GM12865 (cell line): ENCODE data around the gene CRYBA4.

Experiments used
- DNase-seq: peaks from one replicate; pipeline ENCODE4 v3.0.0; 2010; ENCODE audit warnings: low read depth
- H3K4me3 ChIP-seq: 2 replicates; pipeline ENCODE4 v1.5.1; 2011; ENCODE audit warnings: mild to moderate bottlenecking, low read depth, low read length, control low read depth
- CTCF ChIP-seq: IDR thresholded peaks from 2 replicates; pipeline ENCODE4 v1.5.1; 2011; ENCODE audit warnings: low read length, control low read depth, low read depth, inconsistent platforms; ENCODE audit not compliant: insufficient read depth; ENCODE audit errors: missing control alignments

CRYBA4 gene

DNA sequence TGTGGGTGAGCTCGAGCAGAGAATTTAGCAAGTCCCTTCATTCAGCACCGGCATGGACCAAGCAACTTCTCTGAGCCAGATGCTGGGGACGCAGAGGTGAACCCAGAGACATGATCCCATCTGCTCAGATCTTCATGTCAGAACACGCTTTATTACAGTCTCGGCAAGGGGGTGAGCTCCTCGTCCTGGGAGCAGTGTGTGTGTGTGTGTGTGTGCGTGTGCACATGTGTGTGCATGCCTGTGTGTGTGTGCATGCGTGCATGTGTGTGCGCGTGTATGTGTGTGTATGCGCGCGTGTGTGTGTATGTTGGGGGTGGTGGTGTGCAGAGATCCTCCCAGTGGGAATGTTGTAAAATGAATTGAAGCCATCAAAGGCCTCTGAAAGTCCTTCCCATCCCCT lies 45.4 kb downstream of the CRYBA4 start:
- no peak for TF ChIP-seq CTCF
- no peak overlapping the region for H3K4me3 ChIP-seq
- DNase-seq = no peak

DNA sequence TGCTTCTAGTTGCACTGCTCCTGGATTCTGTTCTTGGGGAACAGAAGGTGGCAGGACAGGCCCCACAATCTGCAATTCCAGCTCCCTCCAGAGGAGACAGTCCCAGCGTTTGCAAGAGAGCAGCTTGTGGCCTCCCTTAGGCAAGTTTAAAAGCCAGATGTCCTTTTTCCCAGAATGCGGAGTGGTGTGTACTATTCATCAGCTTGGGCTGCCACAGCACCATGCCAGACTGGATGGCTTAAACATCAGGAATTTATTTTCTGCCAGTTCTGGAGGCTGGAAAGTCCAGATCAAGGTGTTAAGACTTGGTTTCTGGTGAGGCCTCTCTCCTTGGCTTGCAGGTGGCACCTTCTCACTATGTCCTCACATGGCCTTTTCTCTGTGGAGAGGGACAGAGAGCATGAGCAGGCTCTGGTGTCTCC lies 47.3 kb downstream of the CRYBA4 start:
- no peak overlapping the region for H3K4me3 ChIP-seq
- TF ChIP-seq CTCF = peak; percentile 46
- DNase-seq = peak; percentile 56

DNA sequence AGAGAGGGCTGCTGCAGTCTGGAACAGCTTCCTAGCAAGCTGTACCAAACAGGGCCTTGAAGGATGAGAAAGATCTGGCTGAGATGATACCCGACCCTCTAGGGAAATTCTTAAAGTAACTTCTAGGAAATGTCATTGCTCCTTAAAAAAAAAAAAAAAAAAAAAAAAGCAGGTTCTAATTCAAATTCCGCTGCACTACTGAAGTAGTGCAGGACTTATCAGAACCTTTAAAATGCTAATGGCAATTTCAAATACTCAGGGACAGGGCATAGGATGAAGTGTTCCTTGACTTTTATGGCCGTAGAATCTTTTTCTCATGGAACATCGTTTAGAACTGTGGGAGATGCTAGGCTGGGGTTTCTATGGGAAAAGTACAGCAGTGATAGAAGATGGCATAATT lies 48.7 kb downstream of the CRYBA4 start:
- no peak overlapping the region for H3K4me3 ChIP-seq
- TF ChIP-seq CTCF = no peak
- DNase-seq = no peak

DNA sequence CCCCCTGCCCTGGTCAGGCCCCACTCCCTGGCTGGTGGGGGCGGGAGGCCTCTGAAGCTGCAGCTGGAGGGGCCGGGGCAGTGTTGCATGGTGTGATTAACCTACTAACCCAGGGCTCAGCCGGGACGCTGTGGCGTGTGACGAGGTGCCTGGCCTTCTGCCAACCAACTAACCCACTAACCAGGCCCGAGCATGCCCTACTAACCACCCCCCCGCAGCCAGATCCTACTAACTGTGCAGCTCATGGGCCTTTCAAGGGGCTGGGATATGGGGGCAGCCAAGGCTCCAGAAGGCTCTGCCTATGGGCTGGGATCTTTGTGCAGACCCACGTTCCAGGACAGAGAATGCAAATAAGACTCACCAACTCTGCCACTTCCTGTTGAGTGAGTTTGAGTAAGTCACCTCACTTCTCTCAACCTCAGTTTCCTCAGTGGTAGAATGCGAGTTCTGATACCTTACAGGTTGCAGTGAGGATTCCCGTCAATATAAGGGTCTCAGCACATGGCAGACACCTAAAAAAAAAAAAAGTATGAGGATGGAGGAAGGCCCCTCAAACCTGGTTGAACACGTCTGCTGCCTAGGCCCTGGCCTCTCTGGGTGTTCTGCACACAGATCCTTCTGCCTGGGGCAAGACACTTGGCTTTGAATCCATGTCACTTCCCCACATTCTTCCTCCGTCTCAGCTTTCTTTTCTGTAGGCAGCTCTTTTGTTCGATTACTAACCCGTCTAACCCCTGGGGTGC lies 49.7 kb downstream of the CRYBA4 start:
- DNase-seq = peak; percentile 86
- TF ChIP-seq CTCF = no peak
- peak overlapping the region; percentile 51 for H3K4me3 ChIP-seq

DNA sequence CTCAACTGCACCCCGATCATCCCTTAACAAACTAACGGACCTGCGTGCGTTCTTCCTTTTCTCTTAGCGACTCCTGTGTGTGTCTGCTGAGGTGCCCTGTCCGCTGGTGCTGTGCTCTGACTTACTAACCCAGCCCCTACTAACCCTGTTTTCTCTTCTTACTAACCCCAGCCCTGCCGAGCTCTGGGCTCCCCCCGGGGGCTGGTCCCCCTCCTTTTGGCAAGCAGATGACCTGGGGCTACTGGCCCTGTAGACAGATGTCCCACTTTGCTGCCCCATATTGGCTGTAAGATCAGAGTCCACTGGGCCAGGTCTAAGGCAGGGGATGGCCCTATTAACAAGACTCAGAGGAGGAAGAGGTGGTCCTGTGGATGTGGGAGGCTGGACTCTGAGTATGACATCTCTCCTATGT lies 50.3 kb downstream of the CRYBA4 start:
- peak; percentile 46 for DNase-seq
- no peak for TF ChIP-seq CTCF
- peak overlapping the region; percentile 51 for H3K4me3 ChIP-seq

DNA sequence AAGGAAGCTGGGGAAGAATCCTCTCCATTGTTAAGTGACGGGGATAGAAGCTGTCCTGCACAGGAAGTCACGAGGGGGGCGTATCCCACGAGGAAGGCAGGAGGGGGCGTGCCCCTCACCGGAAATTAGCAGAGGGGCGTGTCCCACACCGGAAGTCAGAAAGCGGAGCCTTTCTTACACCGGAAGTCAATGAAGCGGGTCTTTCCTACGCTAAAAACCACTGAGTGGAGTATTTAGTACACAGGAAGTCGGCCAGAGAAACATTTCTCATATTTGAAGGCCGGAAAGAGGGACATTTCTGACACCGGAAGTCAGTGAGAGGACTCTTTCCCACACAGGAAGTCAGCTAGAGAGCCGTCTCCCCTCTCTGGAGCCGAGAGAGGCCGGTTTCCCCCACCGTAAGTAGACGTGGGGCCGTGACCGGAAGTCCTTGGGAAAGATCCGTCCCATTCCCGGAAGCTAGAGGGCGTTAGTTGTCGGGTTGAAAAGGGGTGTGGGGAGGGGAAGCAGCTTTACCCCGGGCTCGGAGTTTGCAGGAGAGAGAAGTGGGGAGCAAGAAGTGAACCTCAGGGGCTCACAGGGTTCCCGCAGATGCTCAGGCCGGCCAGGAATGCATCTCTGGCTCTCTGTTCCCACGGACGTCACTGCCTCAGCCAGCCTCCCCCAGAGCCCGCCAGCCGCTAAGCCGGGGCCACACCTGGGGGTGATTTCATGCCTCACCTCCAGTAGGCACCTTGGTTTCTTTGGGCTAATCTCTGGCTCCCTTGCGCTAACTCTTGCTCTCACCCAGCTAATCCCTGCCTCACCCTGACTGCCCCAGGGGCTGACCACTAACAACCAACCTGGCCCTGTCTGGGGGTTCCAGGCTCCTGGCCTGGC lies 51.1 kb downstream of the CRYBA4 start:
- peak; percentile 98 for DNase-seq
- peak; percentile 9 for TF ChIP-seq CTCF
- peak overlapping the region; percentile 95 for H3K4me3 ChIP-seq
